GM21576 (cell line): ENCODE results near the gene PDGFB.

Experiments used
- ATAC-seq: cut with Tn5 transposase; IDR thresholded peaks from one replicate; pipeline ENCODE4 v1.9.1; 2021; ENCODE audit warnings: mild to moderate bottlenecking, moderate library complexity; ENCODE audit not compliant: unreplicated experiment

The PDGFB gene

DNA sequence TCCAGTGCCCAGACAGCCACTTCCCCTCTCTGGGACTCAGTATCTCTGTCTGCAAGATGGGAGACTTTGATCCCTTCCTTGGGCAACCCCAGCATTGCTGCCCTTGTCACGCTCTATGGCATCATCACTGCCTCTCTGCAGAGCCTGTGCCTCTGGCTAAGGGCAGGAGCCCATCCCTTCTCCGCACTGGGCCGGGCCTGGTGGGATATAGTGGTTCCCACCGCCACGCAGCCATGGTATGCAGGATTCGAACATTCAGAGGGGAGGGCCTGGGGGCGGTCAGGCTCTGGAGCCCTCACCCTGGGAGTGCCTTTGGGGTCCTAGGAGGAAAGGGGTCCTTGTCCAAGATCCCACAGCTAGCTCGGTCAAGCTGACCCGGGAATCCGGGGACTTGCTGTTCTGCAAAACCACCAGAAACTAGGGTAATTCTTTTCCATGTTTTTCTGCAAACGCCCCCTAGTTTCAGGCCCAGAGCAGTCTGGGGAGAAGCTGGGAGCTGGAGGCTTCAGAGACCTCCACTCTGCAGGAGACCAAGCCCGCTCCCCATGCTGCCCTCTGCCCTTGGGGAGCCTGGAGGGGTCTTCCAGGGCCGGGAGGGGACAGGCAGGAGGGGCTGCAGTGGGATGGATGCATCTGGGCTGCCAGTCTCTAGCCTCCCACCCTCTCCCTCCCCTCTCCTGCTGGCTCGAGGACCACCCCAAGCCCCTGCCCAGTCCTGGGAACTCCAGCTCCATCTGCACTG lies 67.9 kb downstream of the PDGFB start:
- no peak for ATAC-seq

DNA sequence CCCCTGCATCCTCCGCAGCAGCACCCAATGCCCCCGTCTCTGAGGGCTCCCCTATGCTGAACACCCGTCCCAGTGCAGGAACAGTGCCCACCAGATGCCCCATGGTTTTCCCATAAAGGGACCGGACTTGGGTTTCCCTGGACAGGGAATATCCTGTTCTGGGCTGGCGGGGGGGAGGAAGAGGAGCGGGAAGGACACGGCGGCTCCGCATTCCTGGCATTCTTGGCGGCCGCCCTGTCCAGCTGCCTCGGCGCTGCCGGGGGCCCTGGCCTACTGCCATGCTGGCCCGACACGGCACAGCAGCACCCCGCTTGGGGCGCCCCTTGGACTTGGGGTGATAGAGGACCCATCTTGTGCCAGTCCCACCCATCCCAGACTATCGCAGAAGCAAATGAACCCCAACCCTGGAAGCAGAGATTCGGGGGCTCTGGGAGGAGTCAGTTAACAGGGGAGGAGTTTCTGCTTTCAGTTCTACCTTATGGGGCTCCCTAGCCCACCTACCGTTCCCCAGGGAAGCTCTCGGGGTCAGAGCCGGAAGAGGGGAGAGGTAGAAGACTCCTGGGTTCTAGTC lies 68.6 kb downstream of the PDGFB start:
- ATAC-seq, result no peak

DNA sequence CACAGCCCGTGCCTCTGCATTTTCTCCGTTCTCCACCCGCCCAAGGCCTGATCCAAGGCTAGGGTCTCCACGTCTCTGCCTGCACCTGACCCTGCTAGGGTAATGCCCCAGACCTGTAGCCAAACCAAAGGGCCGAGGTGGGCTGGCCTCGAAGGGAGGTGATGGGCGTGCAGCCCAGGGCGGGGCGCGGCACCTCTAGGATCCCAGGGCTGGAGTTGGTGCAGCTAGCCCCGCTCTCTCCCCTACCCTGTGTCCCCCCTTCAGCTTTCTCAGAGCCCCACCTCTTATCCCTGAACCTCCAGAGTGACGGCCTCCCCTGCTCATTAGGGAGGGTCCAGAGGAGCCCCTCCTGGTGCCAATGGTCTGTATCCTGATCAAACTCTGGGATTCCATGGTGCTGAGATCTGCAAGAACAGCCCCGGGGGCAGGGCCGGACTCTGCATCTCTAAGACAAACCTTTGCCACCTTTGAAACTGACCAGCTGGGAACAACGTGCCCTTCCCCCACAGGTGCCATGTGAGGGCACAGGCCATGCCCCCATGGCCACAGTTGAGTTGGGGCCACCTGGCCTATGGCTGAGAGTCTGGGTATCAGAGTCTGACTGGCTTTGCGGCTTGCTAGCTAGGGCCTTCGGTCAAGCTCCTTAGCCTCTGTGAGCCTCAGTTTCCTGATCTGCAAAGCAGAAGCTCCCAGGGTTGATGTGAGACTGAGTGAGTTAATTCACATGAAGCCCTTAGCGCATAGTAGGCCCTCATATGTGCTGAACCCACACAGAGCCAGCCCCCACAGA lies 69.2 kb downstream of the PDGFB start:
- no peak for ATAC-seq

DNA sequence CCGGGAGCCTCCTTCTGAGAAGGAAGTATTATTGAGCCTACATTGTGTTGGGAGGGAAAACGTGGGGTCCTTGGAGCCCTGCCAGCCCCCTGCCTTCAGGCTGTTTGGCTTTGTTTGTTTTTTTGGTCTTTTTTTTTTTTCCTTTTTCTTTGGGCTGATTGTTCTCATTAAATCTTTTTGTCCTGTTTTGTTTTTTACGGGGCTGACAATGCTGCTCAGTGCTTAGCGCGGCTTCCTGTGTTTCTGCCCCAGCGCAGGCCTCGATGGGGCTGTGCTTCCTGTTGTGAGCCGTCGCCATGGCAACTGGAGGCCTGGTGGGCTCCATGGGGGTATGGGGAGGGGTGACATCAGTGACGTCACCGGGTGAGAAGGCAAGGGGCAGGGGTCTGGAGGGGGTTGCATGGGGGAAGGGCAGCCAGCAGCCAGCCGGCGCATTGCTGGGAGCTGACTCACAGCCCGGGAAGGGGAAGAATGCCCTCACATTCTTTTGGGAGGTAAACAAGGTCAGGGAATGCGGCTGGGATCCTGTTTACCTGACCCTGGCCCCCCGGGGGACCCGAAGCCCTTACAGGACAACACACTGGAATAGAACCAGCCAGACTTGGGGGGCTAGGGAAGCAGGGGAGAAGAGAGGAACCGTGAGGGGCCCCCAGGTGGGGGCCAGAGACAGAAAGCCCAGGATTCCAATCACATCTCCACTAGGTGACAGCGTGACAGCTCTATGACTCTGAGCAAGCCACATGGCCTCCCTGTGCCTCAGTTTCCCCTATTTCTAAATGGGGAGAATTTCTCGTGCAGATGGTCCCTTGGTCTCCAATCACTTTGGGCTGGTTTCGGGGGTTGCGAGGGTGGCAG lies 70.1 kb downstream of the PDGFB start:
- no peak for ATAC-seq

DNA sequence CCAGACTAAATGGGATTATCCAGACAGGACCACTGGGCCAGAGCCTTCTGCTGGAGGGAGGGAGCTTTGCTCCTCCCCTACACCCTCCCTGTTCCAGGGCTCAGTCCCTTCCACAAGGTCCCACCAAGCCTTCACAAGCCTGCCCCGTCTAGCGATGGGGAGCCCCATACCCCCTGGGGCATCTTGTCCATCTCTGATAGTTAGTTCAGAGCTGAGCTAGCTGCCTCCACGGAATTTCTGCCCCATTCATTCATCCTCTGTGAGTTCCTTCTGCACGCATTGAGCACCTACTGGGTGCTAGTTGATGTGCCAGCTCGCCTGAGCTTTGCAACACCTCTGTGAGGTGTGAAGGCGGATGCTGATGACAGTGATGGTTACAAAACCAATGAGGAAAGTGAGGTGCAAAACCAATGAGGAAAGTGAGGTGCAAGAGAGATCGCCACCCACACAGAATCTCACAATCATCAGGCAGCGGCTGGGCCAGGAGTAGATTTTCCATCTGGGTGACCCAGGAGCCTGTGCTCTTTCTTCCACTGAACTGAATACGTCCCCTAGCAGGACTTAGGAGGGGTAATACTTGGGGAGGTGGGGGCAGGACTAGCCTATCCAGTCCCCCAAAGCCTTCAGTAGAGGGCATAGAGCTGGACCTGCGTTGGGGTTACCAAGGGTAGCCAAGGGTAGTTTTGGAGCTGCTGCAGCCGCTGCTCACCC lies 70.8 kb downstream of the PDGFB start:
- ATAC-seq, result no peak
